Measurements from ENCODE around the gene LGALS4. TPM values are rescaled to one million over a fixed set of nuclear protein-coding genes. Genes with fewer than 3 reads are reported as not detected.
"Not testable (repeated sequence)": the region's sequence is repeated elsewhere in the genome, so short reads cannot be mapped to it uniquely, and the experiment has no call there.

The LGALS4 gene
- total RNA-seq, 2 donors from 2014 or later: 6,357 to 8,309 TPM

DNA sequence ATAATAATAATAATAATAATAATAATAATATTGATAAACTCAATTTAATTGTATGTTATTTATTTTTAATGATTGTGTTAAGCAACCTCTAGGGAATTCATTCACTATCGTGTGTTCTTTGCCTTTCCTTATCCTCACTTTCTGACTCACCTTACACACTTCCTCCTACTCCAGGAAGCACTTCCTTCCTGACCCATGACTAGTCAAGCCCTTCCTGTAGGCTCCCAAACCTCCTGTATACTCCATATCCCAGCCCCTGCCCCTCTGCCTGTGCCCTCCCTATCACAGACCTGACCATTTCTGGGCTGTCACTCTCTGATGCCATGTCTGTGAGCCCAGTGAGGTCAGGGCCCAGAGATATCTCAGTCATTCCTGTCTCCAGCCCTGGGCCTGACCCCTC is 7.6 kb downstream of the LGALS4 start:
- TF ChIP-seq, protein P1, sequence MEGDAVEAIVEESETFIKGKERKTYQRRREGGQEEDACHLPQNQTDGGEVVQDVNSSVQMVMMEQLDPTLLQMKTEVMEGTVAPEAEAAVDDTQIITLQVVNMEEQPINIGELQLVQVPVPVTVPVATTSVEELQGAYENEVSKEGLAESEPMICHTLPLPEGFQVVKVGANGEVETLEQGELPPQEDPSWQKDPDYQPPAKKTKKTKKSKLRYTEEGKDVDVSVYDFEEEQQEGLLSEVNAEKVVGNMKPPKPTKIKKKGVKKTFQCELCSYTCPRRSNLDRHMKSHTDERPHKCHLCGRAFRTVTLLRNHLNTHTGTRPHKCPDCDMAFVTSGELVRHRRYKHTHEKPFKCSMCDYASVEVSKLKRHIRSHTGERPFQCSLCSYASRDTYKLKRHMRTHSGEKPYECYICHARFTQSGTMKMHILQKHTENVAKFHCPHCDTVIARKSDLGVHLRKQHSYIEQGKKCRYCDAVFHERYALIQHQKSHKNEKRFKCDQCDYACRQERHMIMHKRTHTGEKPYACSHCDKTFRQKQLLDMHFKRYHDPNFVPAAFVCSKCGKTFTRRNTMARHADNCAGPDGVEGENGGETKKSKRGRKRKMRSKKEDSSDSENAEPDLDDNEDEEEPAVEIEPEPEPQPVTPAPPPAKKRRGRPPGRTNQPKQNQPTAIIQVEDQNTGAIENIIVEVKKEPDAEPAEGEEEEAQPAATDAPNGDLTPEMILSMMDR (IDR thresholded peaks at IDR 0.05): no peak
- H3K36me3 ChIP-seq: peaks cover 18% of the 10 kb centered on the region
- intact Hi-C loops (cut with DNase I): no loop called here
- H3K9me3 ChIP-seq: no peaks in the 10 kb centered on the region
- DNase-seq: no peak
- H3K9ac ChIP-seq (ENCODE audit: low read depth in 2 of 2, low read length in 2 of 2): peak overlapping the region in 1 of 2 donors; percentile 55
- H3K4me1 ChIP-seq: no peaks in the 10 kb centered on the region
- no peaks in the 10 kb centered on the region for H3K27me3 ChIP-seq
- peak overlapping the region; percentile 21 for H3K27ac ChIP-seq
- H3K4me3 ChIP-seq: no peak overlapping the region

DNA sequence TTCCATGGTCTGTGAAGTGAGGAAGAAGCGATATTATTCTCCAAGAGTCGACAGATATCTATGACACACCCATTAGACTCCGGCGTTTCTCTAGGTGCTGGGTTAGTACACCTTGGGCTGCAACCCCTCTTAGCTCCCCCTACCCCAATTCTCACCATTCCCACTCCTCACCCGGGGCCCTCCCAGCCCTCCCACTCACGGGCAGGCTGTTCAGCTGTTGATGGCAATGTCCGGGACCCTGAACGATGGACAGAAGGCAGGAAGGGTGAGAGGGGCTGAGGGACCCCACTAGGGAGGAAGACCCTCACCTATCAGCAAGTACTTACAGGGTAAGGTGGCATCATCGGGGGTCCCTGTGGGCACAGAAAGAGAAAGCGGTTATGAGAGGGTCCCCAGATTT is 9.2 kb downstream of the LGALS4 start:
- Histone ChIP-seq H3K36me3 (peaks cover 18% of the 10 kb centered on the region), H3K27ac (no peak overlapping the region), H3K27me3 (no peaks in the 10 kb centered on the region), H3K4me1 (no peaks in the 10 kb centered on the region), H3K4me3 (no peak overlapping the region), H3K9me3 (no peaks in the 10 kb centered on the region), H3K9ac (ENCODE audit: low read depth in 2 of 2, low read length in 2 of 2) (no peak overlapping the region)
- TF ChIP-seq, protein P1 (IDR thresholded peaks at IDR 0.05): no peak
- no peak for DNase-seq
- intact Hi-C loops (cut with DNase I): no loop called here

DNA sequence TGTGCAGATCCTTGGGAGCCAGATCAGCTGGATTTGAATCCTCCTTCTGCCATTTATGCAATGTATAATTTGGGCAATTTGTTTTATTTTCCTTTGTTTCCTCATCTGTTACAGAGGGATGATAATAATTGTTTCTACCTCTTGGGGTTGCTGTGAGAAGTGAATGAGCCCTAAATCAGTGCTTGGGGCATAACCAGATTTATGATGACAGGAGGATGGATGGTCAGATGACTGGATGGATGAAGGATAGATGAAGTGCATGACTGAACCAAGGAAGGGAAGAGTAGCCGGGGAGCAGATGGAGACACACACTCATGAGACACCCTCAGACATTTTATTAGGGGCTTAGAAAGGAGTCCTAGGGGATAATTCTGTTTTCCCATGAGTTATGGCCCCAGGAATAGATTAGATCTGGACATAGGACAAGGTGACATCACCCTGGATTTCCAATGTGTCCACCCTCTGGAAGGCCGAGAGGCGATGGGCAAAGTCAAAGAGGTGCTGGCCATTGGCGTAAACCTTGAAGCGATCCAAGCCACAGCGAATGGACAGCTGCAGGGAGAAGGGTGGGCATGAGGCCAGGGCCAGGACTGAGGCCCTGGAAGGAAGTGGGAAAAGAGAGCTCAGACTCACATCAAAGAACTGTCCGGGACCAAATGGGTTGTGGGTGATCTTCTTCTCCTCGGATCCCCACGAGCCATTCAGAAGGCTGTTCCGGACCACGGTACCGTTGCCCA is 11.2 kb downstream of the LGALS4 start:
- TF ChIP-seq, protein P1 (IDR thresholded peaks at IDR 0.05): no peak
- Histone ChIP-seq H3K36me3 (peaks cover 18% of the 10 kb centered on the region), H3K4me1 (no peaks in the 10 kb centered on the region), H3K4me3 (no peak overlapping the region), H3K9me3 (no peaks in the 10 kb centered on the region), H3K27me3 (no peaks in the 10 kb centered on the region), H3K27ac (no peak overlapping the region), H3K9ac (ENCODE audit: low read depth in 2 of 2, low read length in 2 of 2) (no peak overlapping the region)
- no peak for DNase-seq
- intact Hi-C loops (cut with DNase I): no loop called here

DNA sequence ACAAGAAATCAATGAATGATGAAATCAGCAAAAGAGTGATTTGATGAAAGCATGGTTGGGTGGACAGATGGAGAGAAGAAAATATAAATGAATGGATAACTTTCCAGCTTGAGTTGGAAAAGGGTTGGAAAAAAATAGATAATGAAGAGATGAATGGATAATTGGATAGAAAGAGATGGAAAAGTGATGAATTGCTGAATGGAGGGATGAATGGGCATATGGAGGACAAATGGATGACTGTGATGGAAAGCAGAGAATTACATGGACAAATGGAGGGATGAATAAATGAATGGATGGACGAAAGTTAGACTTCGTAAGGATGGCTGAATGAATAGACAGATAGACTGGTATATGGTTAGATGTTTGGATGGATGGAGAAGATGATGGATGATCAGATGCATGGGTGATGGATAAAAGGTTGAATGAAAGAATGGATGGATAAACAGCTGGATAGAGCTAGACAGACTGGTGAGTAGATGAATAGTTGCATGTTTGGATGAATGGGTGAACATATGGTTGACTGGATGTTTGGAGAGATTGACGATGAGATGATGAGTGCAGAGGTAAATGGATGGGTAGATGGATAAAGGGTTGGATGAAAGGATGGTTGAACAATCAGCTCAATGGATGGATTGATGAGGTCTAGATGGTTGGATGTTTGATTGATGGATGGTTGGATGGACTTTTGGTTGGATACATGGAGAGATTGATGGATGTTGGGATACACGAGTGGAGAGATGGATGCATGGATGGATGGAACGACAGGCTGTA is 12.0 kb downstream of the LGALS4 start:
- Histone ChIP-seq H3K9ac (ENCODE audit: low read depth in 2 of 2, low read length in 2 of 2) (no peak overlapping the region), H3K4me1 (no peaks in the 10 kb centered on the region), H3K27me3 (no peaks in the 10 kb centered on the region), H3K27ac (no peak overlapping the region), H3K9me3 (no peaks in the 10 kb centered on the region), H3K4me3 (no peak overlapping the region), H3K36me3 (peaks cover 18% of the 10 kb centered on the region)
- intact Hi-C loops (cut with DNase I): no loop called here
- TF ChIP-seq, protein P1 (IDR thresholded peaks at IDR 0.05): no peak
- no peak for DNase-seq

DNA sequence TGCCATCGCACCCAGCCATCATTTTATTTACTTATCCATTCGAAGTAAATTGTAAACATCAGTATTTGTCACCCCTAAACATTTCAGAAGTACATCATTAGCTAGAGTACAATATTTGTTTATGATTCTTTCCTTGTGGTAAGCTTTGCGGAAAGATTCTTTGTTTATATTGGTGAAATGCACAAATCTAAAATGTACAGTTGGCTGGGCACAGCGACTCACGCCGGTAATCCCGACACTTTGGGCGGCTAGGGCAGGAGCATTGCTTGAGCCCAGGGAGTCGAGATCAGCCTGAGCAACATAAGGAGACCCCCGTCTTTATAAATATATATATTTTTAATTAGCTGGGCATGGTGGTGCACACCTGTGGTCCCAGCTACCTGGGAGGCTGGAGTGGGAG is 13.6 kb downstream of the LGALS4 start:
- intact Hi-C loops (cut with DNase I): no loop called here
- TF ChIP-seq, protein P1 (IDR thresholded peaks at IDR 0.05): no peak
- H3K27me3 ChIP-seq: no peaks in the 10 kb centered on the region
- no peaks in the 10 kb centered on the region for H3K4me1 ChIP-seq
- peaks cover 7% of the 10 kb centered on the region for H3K36me3 ChIP-seq
- no peak overlapping the region for H3K9ac ChIP-seq (ENCODE audit: low read depth in 2 of 2, low read length in 2 of 2)
- DNase-seq: no peak
- H3K9me3 ChIP-seq: no peaks in the 10 kb centered on the region
- H3K4me3 ChIP-seq: no peak overlapping the region
- no peak overlapping the region for H3K27ac ChIP-seq

DNA sequence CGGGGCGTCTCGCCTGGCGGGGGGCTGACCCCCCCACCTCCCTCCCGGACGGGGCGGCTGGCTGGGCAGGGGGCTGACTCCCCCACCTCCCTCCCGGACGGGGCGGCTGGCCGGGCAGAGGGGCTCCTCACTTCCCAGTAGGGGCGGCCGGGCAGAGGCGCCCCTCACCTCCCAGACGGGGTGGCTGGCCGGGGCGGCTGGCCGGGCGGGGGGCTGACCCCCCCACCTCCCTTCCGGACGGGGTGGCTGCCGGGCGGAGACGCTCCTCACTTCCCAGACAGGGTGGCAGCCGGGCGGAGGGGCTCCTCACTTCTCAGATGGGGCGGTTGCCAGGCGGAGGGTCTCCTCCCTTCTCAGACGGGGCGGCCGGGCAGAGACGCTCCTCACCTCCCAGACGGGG is 15.0 kb downstream of the LGALS4 start:
- intact Hi-C loops (cut with DNase I); DNase-seq: not testable (repeated sequence)

More for the DNA sequence above, 15.0 kb downstream of the LGALS4 start:
- H3K4me3 ChIP-seq; H3K4me1 ChIP-seq; H3K27me3 ChIP-seq; H3K36me3 ChIP-seq; H3K9me3 ChIP-seq; H3K27ac ChIP-seq; H3K9ac ChIP-seq (ENCODE audit: low read depth in 2 of 2, low read length in 2 of 2): not testable (repeated sequence)
